Endothelial cell of umbilical vein (primary cell): ENCODE results near the gene DNAJC6. TPM values are rescaled to one million over a fixed set of nuclear protein-coding genes. Genes with fewer than 3 reads are reported as not detected.

ENCODE experiments used
- BruUV-seq: library from RNA; stranded (reverse); fragments of 400-500 nt; replicated peaks from 2 replicates; lab custom pipeline; 2021; lab: Mats Ljungman, UMichigan
- CTCF ChIA-PET: fragments of 300-600, 350-600 bp; sonication (Branson Sonifier 250); formaldehyde crosslinking; loops from one replicate; lab custom pipeline; 2021; ENCODE audit warnings: antibody characterized with exemption, inconsistent platforms; lab: Charles Lee
- POLR2A ChIA-PET: fragments of 300-600, 350-600 bp; sonication (Branson Sonifier 250); formaldehyde crosslinking; loops from one replicate; lab custom pipeline; 2021; ENCODE audit warnings: antibody characterized with exemption, inconsistent platforms; lab: Charles Lee
- DNase-seq: peaks from one replicate; pipeline ENCODE4 v3.0.0-alpha.2; 2011; ENCODE audit warnings: low read depth, low spot score
- FAIRE-seq: peaks from 2 replicates; lab custom pipeline; 2011; peaks lifted over from hg19 to GRCh38; lab: Jason Lieb, UNC
- H2AFZ ChIP-seq: 2 replicates; pipeline ENCODE4 v1.6.0; 2012; ENCODE audit warnings: low read depth, low read length, control low read depth, inconsistent platforms
- H3K27ac ChIP-seq: 2 replicates; pipeline ENCODE4 v1.5.1; 2011; ENCODE audit warnings: low read depth, mild to moderate bottlenecking, control low read depth, low read length, moderate library complexity; ENCODE audit not compliant: insufficient read depth
- H3K27me3 ChIP-seq, 2 experiments: 2 replicates each; pipeline versions ENCODE4 v1.6.0 to v1.6.1; 2011; ENCODE audit warnings: low read length in 2 of 2, mixed read lengths in 1 of 2; ENCODE audit not compliant: control insufficient read depth in 2 of 2, insufficient read depth in 2 of 2
- H3K36me3 ChIP-seq, 2 experiments: 2 replicates in 1 of 2; 3 replicates in 1 of 2; pipeline ENCODE4 v1.5.1; 2011; ENCODE audit warnings: low read length in 2 of 2, mild to moderate bottlenecking in 1 of 2, moderate library complexity in 1 of 2; ENCODE audit not compliant: control insufficient read depth in 2 of 2, insufficient read depth in 2 of 2; ENCODE audit errors: extremely low read depth in 1 of 2
- H3K4me1 ChIP-seq: 3 replicates; pipeline ENCODE4 v1.5.1; 2011; ENCODE audit warnings: mild to moderate bottlenecking, low read length; ENCODE audit not compliant: control insufficient read depth, insufficient read depth; ENCODE audit errors: extremely low read depth
- H3K4me2 ChIP-seq: 2 replicates; pipeline ENCODE4 v1.6.1; 2011; ENCODE audit warnings: low read length, control low read depth, mixed read lengths; ENCODE audit not compliant: insufficient read depth
- H3K4me3 ChIP-seq, 3 experiments: fragments of 200-600 bp in 1 of 3; sonication (generic), shearing (Covaris generic) in 1 of 3; replicated peaks in 1 of 3; 2 replicates each; pipeline ENCODE4 v1.5.1; 2011 to 2016; ENCODE audit warnings: control low read depth in 3 of 3, low read length in 3 of 3, mild to moderate bottlenecking in 2 of 3, inconsistent platforms in 1 of 3, low read depth in 1 of 3, moderate library complexity in 1 of 3; ENCODE audit not compliant: insufficient read depth in 1 of 3
- H3K79me2 ChIP-seq: 2 replicates; pipeline ENCODE4 v1.6.0; 2012; ENCODE audit warnings: low read length, inconsistent platforms; ENCODE audit not compliant: control insufficient read depth, insufficient read depth
- H3K9ac ChIP-seq: replicated peaks from 2 replicates; pipeline ENCODE3; 2011; ENCODE audit warnings: low read length, control low read depth; ENCODE audit not compliant: insufficient read depth; ENCODE audit errors: extremely low read depth
- H3K9me1 ChIP-seq: replicated peaks from 3 replicates; pipeline ENCODE4 v1.6.0; 2011; ENCODE audit warnings: mild to moderate bottlenecking, low read length; ENCODE audit not compliant: control insufficient read depth, insufficient read depth; ENCODE audit errors: extremely low read depth
- H3K9me3 ChIP-seq: replicated peaks from 2 replicates; pipeline ENCODE4 v1.5.1; 2012; ENCODE audit warnings: low read length, inconsistent platforms; ENCODE audit not compliant: control insufficient read depth, insufficient read depth
- H4K20me1 ChIP-seq: replicated peaks from 2 replicates; pipeline ENCODE3; 2011; ENCODE audit warnings: mild to moderate bottlenecking, low read length; ENCODE audit not compliant: control insufficient read depth, insufficient read depth; ENCODE audit errors: extremely low read depth
- CTCF ChIP-seq, 2 donors: IDR thresholded peaks; 1 replicate in 1 of 2; 2 replicates in 1 of 2; pipeline ENCODE4 v1.5.1; 2011; ENCODE audit warnings: low read length in 2 of 2, mild to moderate bottlenecking in 2 of 2, moderate library complexity in 2 of 2, control low read depth in 1 of 2, inconsistent platforms in 1 of 2, low read depth in 1 of 2; ENCODE audit not compliant: insufficient read depth in 1 of 2; ENCODE audit errors: extremely low read depth in 1 of 2
- EZH2 ChIP-seq: IDR thresholded peaks from 2 replicates; pipeline ENCODE4 v1.6.1; 2012; ENCODE audit warnings: borderline replicate concordance, low read depth, mild to moderate bottlenecking, moderate library complexity, low read length, inconsistent platforms; ENCODE audit not compliant: severe bottlenecking
- FOS ChIP-seq: IDR thresholded peaks from 2 replicates; pipeline ENCODE4 v1.6.1; 2011; ENCODE audit warnings: mild to moderate bottlenecking, low read length, moderate library complexity, borderline replicate concordance; ENCODE audit not compliant: insufficient read depth
- GATA2 ChIP-seq: IDR thresholded peaks from 2 replicates; pipeline ENCODE4 v1.7.0; 2011; ENCODE audit warnings: low read depth, mild to moderate bottlenecking, moderate library complexity, mixed read lengths, low read length; ENCODE audit not compliant: insufficient read length, insufficient read depth
- JUN ChIP-seq: IDR thresholded peaks from 2 replicates; pipeline ENCODE4 v1.6.1; 2011; ENCODE audit warnings: borderline replicate concordance, low read depth; ENCODE audit not compliant: insufficient read length, insufficient read depth
- MAX ChIP-seq: IDR thresholded peaks from 2 replicates; pipeline ENCODE4 v1.6.1; 2011; ENCODE audit not compliant: insufficient read depth, insufficient read length
- MYC ChIP-seq: IDR thresholded peaks from one replicate; pipeline ENCODE4 v1.6.1; 2011; ENCODE audit warnings: mild to moderate bottlenecking, low read depth, low read length
- POLR2A ChIP-seq: IDR thresholded peaks from 2 replicates; pipeline ENCODE4 v1.6.1; 2012; ENCODE audit warnings: low read depth, mild to moderate bottlenecking, control low read depth, low read length
- POLR2AphosphoS5 ChIP-seq: IDR thresholded peaks from 2 replicates; pipeline ENCODE4 v1.6.1; 2012; ENCODE audit warnings: low read depth, mild to moderate bottlenecking, control low read depth, low read length, moderate library complexity; ENCODE audit not compliant: insufficient read depth
- dilution Hi-C: fragments of 300-500 bp; cut with MboI; formaldehyde crosslinking; loops from one replicate; pipeline ENCODE4 v1.15.0; 2019; ENCODE audit warnings: low sequenced_read_pairs; ENCODE audit not compliant: extremely low pct_ligation_motif_present
- intact Hi-C: fragments of 100-400 bp; cut with micrococcal nuclease; formaldehyde crosslinking; loops from one replicate; pipeline ENCODE4 v1.10.0; 2022
- polyA plus RNA-seq, 4 experiments: library from polyadenylated mRNA; depleted of rRNA in 3 of 4; stranded (reverse) in 3 of 4; unstranded in 1 of 4; fragments of >200 nt; gene quantifications; 2 replicates each; pipeline versions ENCODE4 v1.2.1 to v1.2.3, GENCODE V29; 2011 to 2012; ENCODE audit warnings: missing spikeins in 1 of 4
- total RNA-seq: library from RNA; stranded (reverse); gene quantifications from 2 replicates; pipeline ENCODE4 v1.2.3, GENCODE V29; 2021

The DNAJC6 gene
- total and polyA plus RNA-seq, 2 donors (not counting 3 experiments of a cell fraction or from before 2014, with no cell fraction given), result 2.3 to 4.9 TPM

- Histone ChIP-seq H3K27ac (no peak overlapping the region), H3K9me1 (no peaks in the 10 kb centered on the region), H2AFZ (no peak overlapping the region), H4K20me1 (no peaks in the 10 kb centered on the region), H3K4me3 (no peak overlapping the region), H3K79me2 (no peaks in the 10 kb centered on the region), H3K27me3 (no peaks in the 10 kb centered on the region), H3K9ac (no peak overlapping the region), H3K36me3 (no peaks in the 10 kb centered on the region), H3K9me3 (no peaks in the 10 kb centered on the region), H3K4me2 (no peak overlapping the region), H3K4me1 (no peaks in the 10 kb centered on the region)
- ChIA-PET POLR2A (no interaction called here), CTCF (no interaction called here)
- intact Hi-C loops (no loop called here), dilution Hi-C loops (no loop called here)
- no peak for FAIRE-seq
- TF ChIP-seq POLR2A, result no peak
- TF ChIP-seq MYC, result no peak
- TF ChIP-seq POLR2AphosphoS5, result no peak
- no peak for TF ChIP-seq FOS
- TF ChIP-seq JUN, result no peak
- TF ChIP-seq CTCF (IDR thresholded peaks at IDR 0.05; ENCODE audit: extremely low read depth in 1 of 2, insufficient read depth in 1 of 2, low read depth in 1 of 2, low read length in 2 of 2), result no peak
- TF ChIP-seq EZH2, result no peak
- TF ChIP-seq MAX, result no peak
- TF ChIP-seq GATA2, result no peak
- BruUV-seq, result no TSS peak
- no peak for DNase-seq
These were observed 10.0 kb upstream of the DNAJC6 start for GRCh38 chr1:65299328-65299727.
